Measurements from ENCODE around the gene CABP7. TPM values are rescaled to one million over a fixed set of nuclear protein-coding genes. Genes with fewer than 3 reads are reported as not detected.

The CABP7 gene
- total and polyA plus RNA-seq, 12 donors: 0.77 to 15.1 (median 5.9) TPM

DNA sequence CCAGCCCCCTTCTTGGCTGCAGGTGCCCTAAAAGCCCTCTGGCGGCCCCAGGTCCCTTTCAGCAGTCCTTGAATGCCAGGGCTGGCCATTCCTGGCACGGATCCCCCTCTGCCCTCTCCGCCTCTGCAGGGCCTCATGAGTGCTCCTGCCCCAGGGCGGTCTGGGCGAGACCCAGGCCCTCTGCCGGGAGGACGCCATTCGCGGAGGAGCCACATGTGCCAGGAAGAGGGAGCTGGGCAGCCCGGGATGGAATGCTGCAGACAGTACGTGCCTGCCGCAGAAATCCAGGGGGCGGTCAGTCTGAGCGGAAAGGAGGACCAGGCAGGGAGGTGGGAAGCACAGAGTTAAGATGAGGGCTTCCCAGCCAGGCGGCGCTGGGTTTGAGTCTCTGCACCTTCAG, 2.8 kb downstream of the CABP7 start:
- 48 to 51% (median 49%) methylated on average over 12 to 16 of the region's 16 CpGs for WGBS, 4 donors
- DNase-seq: peak in 1 of 7 donors; percentile 27
- Histone ChIP-seq H3K36me3 (replicated peaks in 1 of 2) (no peaks in the 10 kb centered on the region), H3K27me3 (peaks cover 22% of the 10 kb centered on the region), H3K9me3 (replicated peaks in 1 of 3) (no peaks in the 10 kb centered on the region), H3K4me3 (no peak overlapping the region), H3K27ac (peak overlapping the region in 1 of 5 donors; percentile 52), H3K4me1 (replicated peaks in 1 of 2) (peaks cover 7 to 10% of the 10 kb centered on the region in 2 donors)
- TF ChIP-seq, protein P1, sequence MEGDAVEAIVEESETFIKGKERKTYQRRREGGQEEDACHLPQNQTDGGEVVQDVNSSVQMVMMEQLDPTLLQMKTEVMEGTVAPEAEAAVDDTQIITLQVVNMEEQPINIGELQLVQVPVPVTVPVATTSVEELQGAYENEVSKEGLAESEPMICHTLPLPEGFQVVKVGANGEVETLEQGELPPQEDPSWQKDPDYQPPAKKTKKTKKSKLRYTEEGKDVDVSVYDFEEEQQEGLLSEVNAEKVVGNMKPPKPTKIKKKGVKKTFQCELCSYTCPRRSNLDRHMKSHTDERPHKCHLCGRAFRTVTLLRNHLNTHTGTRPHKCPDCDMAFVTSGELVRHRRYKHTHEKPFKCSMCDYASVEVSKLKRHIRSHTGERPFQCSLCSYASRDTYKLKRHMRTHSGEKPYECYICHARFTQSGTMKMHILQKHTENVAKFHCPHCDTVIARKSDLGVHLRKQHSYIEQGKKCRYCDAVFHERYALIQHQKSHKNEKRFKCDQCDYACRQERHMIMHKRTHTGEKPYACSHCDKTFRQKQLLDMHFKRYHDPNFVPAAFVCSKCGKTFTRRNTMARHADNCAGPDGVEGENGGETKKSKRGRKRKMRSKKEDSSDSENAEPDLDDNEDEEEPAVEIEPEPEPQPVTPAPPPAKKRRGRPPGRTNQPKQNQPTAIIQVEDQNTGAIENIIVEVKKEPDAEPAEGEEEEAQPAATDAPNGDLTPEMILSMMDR (IDR thresholded peaks at IDR 0.05): no peak
- no peak for TF ChIP-seq POLR2A (IDR thresholded peaks at IDR 0.05)
- intact Hi-C loops (cut with DNase I): no loop called here

DNA sequence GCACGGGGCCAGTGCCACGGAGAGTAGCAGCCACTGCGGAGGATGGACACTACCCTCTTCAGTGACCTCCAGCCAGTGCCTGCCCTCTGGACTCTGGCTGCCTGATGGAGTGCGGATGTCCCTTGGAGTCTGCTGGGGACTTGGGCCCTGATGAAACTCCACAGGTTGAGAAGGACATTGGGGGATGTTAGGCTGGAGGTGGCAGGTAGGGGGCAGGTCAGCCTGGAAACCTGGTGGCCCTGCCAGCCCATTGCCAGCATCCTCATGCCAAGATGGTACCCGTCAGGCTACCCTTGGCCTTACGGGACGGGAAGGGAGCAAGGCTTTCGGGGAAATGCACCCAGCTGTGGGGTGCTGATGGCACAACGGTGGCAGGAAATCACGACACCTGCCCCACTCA, 4.0 kb downstream of the CABP7 start:
- no peak overlapping the region for H3K4me3 ChIP-seq
- peaks cover 7 to 10% of the 10 kb centered on the region in 2 donors for H3K4me1 ChIP-seq (replicated peaks in 1 of 2)
- WGBS, 4 donors: 75 to 86% (median 82%) methylated on average over 4 to 10 of the region's 10 CpGs
- H3K27me3 ChIP-seq: peaks cover 22% of the 10 kb centered on the region
- TF ChIP-seq POLR2A (IDR thresholded peaks at IDR 0.05): no peak
- TF ChIP-seq, protein P1 (IDR thresholded peaks at IDR 0.05): no peak
- H3K36me3 ChIP-seq (replicated peaks in 1 of 2): no peaks in the 10 kb centered on the region
- H3K27ac ChIP-seq: no peak overlapping the region
- H3K9me3 ChIP-seq (replicated peaks in 1 of 3): no peaks in the 10 kb centered on the region
- intact Hi-C loops (cut with DNase I): no loop called here
- no peak for DNase-seq

DNA sequence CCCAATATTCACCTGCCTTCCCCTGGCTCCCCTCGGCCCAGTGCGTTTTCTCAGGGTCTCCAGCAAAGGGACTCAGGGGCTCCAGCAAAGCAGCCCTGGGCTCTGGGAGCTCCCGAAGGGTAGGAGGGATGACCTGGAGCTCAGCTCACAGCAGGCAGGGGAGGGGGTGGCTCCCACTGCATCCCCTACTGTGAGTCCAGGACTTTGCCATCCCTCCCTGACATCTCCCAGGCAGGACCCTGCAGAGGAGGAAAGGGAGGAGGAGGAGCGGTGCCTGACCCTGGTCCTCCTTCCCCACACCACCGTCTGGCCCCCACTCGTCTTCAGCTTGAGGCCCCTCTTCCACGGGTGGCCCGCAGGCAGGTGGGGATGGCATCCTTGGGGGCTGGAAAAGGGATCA, 5.0 kb downstream of the CABP7 start:
- Histone ChIP-seq H3K4me3 (no peak overlapping the region), H3K9me3 (replicated peaks in 1 of 3) (no peaks in the 10 kb centered on the region), H3K27me3 (peaks cover 14% of the 10 kb centered on the region), H3K4me1 (replicated peaks in 1 of 2) (peaks cover 7 to 10% of the 10 kb centered on the region in 2 donors), H3K36me3 (replicated peaks in 1 of 2) (no peaks in the 10 kb centered on the region), H3K27ac (no peak overlapping the region)
- TF ChIP-seq POLR2A (IDR thresholded peaks at IDR 0.05): no peak
- TF ChIP-seq, protein P1 (IDR thresholded peaks at IDR 0.05): no peak
- intact Hi-C loops (cut with DNase I): no loop called here
- WGBS, 4 donors: 66 to 78% (median 75%) methylated on average over 4 to 8 of the region's 8 CpGs
- DNase-seq: no peak

DNA sequence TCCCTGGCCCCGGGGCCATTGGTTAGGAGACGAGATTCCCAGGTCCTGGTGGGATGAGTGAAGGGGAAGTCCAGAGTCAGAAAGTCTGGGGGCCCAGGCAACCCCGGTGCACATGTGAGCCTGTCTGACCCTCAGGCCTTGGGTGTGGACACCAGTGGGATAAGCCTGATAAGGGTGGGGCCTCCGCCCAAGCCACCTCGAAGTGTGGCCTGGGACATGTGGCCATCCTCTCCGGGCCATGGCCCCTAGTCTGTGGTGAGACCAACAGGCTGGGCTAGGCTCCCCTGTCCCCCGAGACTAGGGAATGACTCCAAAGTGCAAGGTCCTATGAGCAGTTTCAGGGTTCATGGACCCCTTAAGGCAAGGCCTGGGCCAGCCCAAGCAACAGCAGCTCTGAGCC, 6.3 kb downstream of the CABP7 start:
- DNase-seq: no peak
- intact Hi-C loops (cut with DNase I): no loop called here
- peaks cover 4% of the 10 kb centered on the region for H3K27me3 ChIP-seq
- peaks cover 7 to 10% of the 10 kb centered on the region in 2 donors for H3K4me1 ChIP-seq (replicated peaks in 1 of 2)
- TF ChIP-seq, protein P1 (IDR thresholded peaks at IDR 0.05): no peak
- no peak for TF ChIP-seq POLR2A (IDR thresholded peaks at IDR 0.05)
- WGBS, 4 donors: 56 to 69% (median 68%) methylated on average over 1 to 7 of the region's 7 CpGs
- no peak overlapping the region for H3K27ac ChIP-seq
- no peaks in the 10 kb centered on the region for H3K9me3 ChIP-seq (replicated peaks in 1 of 3)
- H3K36me3 ChIP-seq (replicated peaks in 1 of 2): peaks cover 0 to 8% of the 10 kb centered on the region in 2 donors
- H3K4me3 ChIP-seq: no peak overlapping the region

Measured in adrenal gland (tissue), 12 donors.